WERI-Rb-1 (cell line): ENCODE measurements around the gene SP2.

ENCODE experiments used
- DNase-seq: peaks from one replicate; pipeline ENCODE4 v3.0.0-alpha.2; 2020
- H3K27ac ChIP-seq: fragments of 250-450 bp; sonication (Bioruptor Pico); 2 replicates; pipeline ENCODE4 v1.5.1; 2020; ENCODE audit warnings: mild to moderate bottlenecking, moderate library complexity
- H3K27me3 ChIP-seq: fragments of 250-450 bp; sonication (Bioruptor Pico); 2 replicates; pipeline ENCODE4 v1.5.1; 2021; ENCODE audit warnings: mild to moderate bottlenecking, low read depth, moderate library complexity; ENCODE audit not compliant: insufficient read depth, severe bottlenecking
- H3K36me3 ChIP-seq: fragments of 250-450 bp; sonication (Bioruptor Pico); 2 replicates; pipeline ENCODE4 v1.5.1; 2020; ENCODE audit warnings: mild to moderate bottlenecking, moderate library complexity
- H3K4me3 ChIP-seq: 2 replicates; pipeline ENCODE4 v1.5.1; 2011; ENCODE audit warnings: low read depth, mild to moderate bottlenecking, control low read depth, low read length
- H3K9me3 ChIP-seq: fragments of 250-450 bp; sonication (Bioruptor Pico); 2 replicates; pipeline ENCODE4 v1.5.1; 2021; ENCODE audit warnings: mild to moderate bottlenecking, moderate library complexity; ENCODE audit not compliant: severe bottlenecking
- CTCF ChIP-seq: IDR thresholded peaks from 2 replicates; pipeline ENCODE4 v1.5.1; 2011; ENCODE audit warnings: low read depth, mild to moderate bottlenecking, control low read depth, inconsistent platforms, low read length

SP2 gene

GRCh38 chr17:47907932-47908562 is 12.0 kb downstream of the SP2 start:
- H3K27ac ChIP-seq = no peak overlapping the region
- no peaks in the 10 kb centered on the region for H3K27me3 ChIP-seq
- H3K4me3 ChIP-seq = no peak overlapping the region
- TF ChIP-seq CTCF = no peak
- DNase-seq = no peak
- H3K9me3 ChIP-seq = no peaks in the 10 kb centered on the region
- H3K36me3 ChIP-seq = peaks cover 2% of the 10 kb centered on the region; the same call in 1 of the 2 replicates

- Histone ChIP-seq H3K4me3 (no peak overlapping the region), H3K27me3 (no peaks in the 10 kb centered on the region), H3K36me3 (peaks cover 15% of the 10 kb centered on the region), H3K27ac (no peak overlapping the region), H3K9me3 (no peaks in the 10 kb centered on the region)
- no peak for TF ChIP-seq CTCF
- DNase-seq = no peak
Observed at GRCh38 chr17:47913050-47913449, 17.0 kb downstream of the SP2 start.

- TF ChIP-seq CTCF = 0 out of 2 replicates have a peak, but pooled peaks have one; percentile 2
Observed at GRCh38 chr17:47914306-47914948, 18.4 kb downstream of the SP2 start.

GRCh38 chr17:47915776-47916398 is 19.9 kb downstream of the SP2 start:
- Histone ChIP-seq H3K27ac (no peak overlapping the region), H3K36me3 (peaks cover 13% of the 10 kb centered on the region), H3K4me3 (no peak overlapping the region), H3K27me3 (no peaks in the 10 kb centered on the region), H3K9me3 (no peaks in the 10 kb centered on the region)
- no peak for DNase-seq
- no peak for TF ChIP-seq CTCF

More at GRCh38 chr17:47914306-47914948, 18.4 kb downstream of the SP2 start:
- peaks cover 15% of the 10 kb centered on the region for H3K36me3 ChIP-seq
- H3K27me3 ChIP-seq = no peaks in the 10 kb centered on the region
- DNase-seq = peak; percentile 51
- peak overlapping the region; percentile 57 for H3K27ac ChIP-seq
- no peaks in the 10 kb centered on the region for H3K9me3 ChIP-seq
- no peak overlapping the region for H3K4me3 ChIP-seq

GRCh38 chr17:47916489-47917208 is 20.6 kb downstream of the SP2 start:
- Histone ChIP-seq H3K9me3 (no peaks in the 10 kb centered on the region), H3K4me3 (no peak overlapping the region), H3K27me3 (no peaks in the 10 kb centered on the region), H3K27ac (no peak overlapping the region), H3K36me3 (peaks cover 16% of the 10 kb centered on the region)
- DNase-seq = no peak
- no peak for TF ChIP-seq CTCF
